ENCODE results near the gene CCL15. TPM values are rescaled to one million over a fixed set of nuclear protein-coding genes. Genes with fewer than 3 reads are reported as not detected.

Gene CCL15
- total RNA-seq, 1 donor from 2014 or later, result not detected

DNA sequence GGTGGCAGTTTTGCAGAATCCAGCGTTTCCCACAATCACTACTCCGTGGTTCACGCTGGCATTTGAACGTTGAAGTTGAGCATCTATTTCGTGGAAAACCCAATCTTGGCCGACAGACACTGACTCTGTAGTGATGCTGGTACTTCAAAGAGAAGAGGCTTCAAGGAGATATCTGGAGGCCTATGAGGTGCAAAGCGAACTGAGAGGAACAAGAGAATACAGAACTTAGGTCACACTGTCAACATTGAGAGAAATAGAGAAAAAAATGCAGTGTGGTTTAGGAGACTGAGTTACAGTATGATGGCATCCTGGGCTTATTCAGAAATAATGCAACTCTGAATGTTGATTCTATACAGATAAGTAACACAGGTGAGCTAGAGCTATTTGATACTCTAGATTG, 36.1 kb downstream of the CCL15 start:
- intact Hi-C loops (cut with DNase I), result no loop called here
- no peak for DNase-seq
- no peak for ATAC-seq (ENCODE audit: poor library complexity)

- ATAC-seq (ENCODE audit: poor library complexity) (no peak), DNase-seq (no peak)
- intact Hi-C loops (cut with DNase I), result no loop called here
Measured at GRCh38 chr17:35963663-35964062, 37.7 kb downstream of the CCL15 start.

DNA sequence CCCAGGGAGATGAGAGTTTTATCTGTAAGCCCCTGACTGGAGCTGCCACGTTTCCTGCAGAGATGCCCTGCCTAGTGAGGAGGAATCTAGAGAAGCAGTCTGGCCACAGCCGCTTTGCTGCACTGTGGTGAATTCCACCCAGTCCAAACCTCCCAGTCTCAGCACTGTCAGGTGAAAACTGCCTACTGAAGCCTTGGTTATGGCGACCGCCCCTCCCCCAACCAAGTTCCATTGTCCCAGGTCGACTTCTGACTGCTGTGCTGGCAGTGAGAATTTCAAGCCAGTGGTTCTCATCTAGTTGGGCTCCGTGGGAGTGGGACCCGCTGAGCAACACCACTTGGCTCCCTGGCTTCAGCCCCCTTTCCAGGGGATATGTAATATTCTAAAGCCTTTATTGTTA, 47.6 kb downstream of the CCL15 start:
- DNase-seq (no peak), ATAC-seq (ENCODE audit: poor library complexity) (no peak)
- intact Hi-C loops (cut with DNase I), result no loop called here

DNA sequence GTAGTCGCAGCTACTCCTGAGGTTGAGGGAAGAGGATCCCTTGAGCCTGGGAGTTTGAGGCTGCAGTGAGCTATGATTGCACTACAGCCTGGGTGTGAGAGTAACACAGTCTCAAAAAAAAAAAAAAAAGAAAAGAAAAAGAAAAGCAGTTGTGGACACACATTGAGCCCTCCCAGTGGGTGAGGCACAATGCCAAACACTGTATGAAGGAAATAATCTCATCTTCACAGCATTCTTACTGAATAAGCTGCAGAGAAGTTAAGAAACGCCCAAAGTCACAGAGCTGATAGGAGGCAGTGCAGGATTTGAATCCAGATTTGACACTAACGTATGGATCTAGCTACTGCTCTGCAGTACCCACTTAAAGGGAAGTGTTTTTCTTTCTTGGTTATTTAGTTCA, 52.0 kb downstream of the CCL15 start:
- no peak for ATAC-seq (ENCODE audit: poor library complexity)
- DNase-seq, result no peak
- intact Hi-C loops (cut with DNase I), result no loop called here

GRCh38 chr17:35948092-35948491, 53.3 kb downstream of the CCL15 start:
- ATAC-seq (ENCODE audit: poor library complexity) (no peak), DNase-seq (no peak)
- intact Hi-C loops (cut with DNase I), result no loop called here

Other genes starting within 250 kb of the CCL15 start
- 0.11 TPM for gene GAS2L2, start 248.3 kb downstream of the CCL15 start, total RNA-seq
- not detected for gene C17orf50, start 240.7 kb downstream of the CCL15 start, total RNA-seq
- 1.2 TPM for gene MMP28, start 205.9 kb downstream of the CCL15 start, total RNA-seq
- gene TAF15, start 192.1 kb downstream of the CCL15 start, total RNA-seq, result 94.8 TPM
- not detected for gene HEATR9, start 132.7 kb downstream of the CCL15 start, total RNA-seq
- gene CCL5, start 121.2 kb downstream of the CCL15 start, total RNA-seq, result 1.6 TPM
- not detected for gene RDM1, start 70.8 kb downstream of the CCL15 start, total RNA-seq
- not detected for gene LYZL6, start 57.8 kb downstream of the CCL15 start, total RNA-seq
- not detected for gene CCL16, start 20.1 kb downstream of the CCL15 start, total RNA-seq
- 7.2 TPM for gene CCL14, start 14.8 kb downstream of the CCL15 start, total RNA-seq
- gene CCL23, start 16.4 kb upstream of the CCL15 start, total RNA-seq, result not detected
- 2.7 TPM for gene CCL18, start 62.7 kb upstream of the CCL15 start, total RNA-seq
- gene CCL3, start 88.6 kb upstream of the CCL15 start, total RNA-seq, result 0.27 TPM
- 0.62 TPM for gene CCL4, start 102.3 kb upstream of the CCL15 start, total RNA-seq
- 2.2 TPM for gene TBC1D3B, start 175.1 kb upstream of the CCL15 start, total RNA-seq
- not detected for gene CCL3L1, start 195.2 kb upstream of the CCL15 start, total RNA-seq
- not detected for gene CCL4L2, start 209.5 kb upstream of the CCL15 start, total RNA-seq

All from Right ventricle myocardium superior (tissue), 1 donor.